Ishikawa (cell line): Measurements from ENCODE around the gene CRY1.

Experiments used
- CEBPB ChIP-seq: IDR thresholded peaks from 2 replicates; pipeline ENCODE4 v1.6.1; 2012
- EGR1 ChIP-seq: IDR thresholded peaks from 2 replicates; pipeline ENCODE4 v1.6.1; 2012
- EP300 ChIP-seq: IDR thresholded peaks from 2 replicates; pipeline ENCODE4 v1.6.1; 2012; ENCODE audit warnings: borderline replicate concordance
- RAD21 ChIP-seq: IDR thresholded peaks from 2 replicates; pipeline ENCODE4 v1.6.1; 2012; ENCODE audit warnings: low read depth
- TCF12 ChIP-seq: IDR thresholded peaks from 2 replicates; pipeline ENCODE4 v1.6.1; 2012; ENCODE audit warnings: low read depth

DNA sequence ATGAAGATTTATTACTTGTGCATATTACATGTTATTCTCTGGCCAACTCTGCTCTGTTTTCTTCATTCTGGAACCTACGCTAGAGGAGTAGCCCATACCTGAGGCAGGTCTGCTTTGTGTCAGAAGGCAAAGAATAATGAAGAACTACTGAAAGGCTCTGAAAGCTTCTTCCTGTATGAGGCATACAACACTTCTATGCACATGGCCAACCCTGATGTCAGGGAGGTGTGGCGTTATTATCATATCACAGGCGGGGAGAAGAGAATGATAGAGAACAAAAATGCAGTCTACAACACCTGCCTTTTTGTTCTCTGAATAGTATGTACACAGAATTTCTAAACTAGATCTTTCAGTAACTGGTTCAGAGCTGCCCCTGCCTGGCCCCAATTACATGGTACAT lies 32.5 kb upstream of the CRY1 start:
- TF ChIP-seq RAD21 (no peak), TCF12 (no peak), CEBPB (no peak), EP300 (no peak), EGR1 (no peak)
